ENCODE measurements around the gene ADAM12.

Gene ADAM12

GRCh38 chr10:126092366-126093215 is 295.7 kb downstream of the ADAM12 start (continued):
- TF ChIP-seq CSDC2 (CRISPR knock-in tag; IDR thresholded peaks at IDR 0.05) (no peak), TOX (CRISPR knock-in tag; IDR thresholded peaks at IDR 0.05; ENCODE audit: borderline replicate concordance) (no peak), ZNF8 (CRISPR knock-in tag; IDR thresholded peaks at IDR 0.05) (no peak), POU6F1 (CRISPR knock-in tag; IDR thresholded peaks at IDR 0.05; ENCODE audit: borderline replicate concordance, low read depth) (no peak)

GRCh38 chr10:126090911-126091728 is 297.2 kb downstream of the ADAM12 start:
- no peak for TF ChIP-seq ESRRG (CRISPR knock-in tag; IDR thresholded peaks at IDR 0.05)
- TF ChIP-seq TCF4 (CRISPR knock-in tag; IDR thresholded peaks at IDR 0.05; ENCODE audit: borderline replicate concordance) = no peak
- ATAC-seq = peak; percentile 82

- peak; percentile 40 for ATAC-seq
- no peak for TF ChIP-seq ZC3H10 (CRISPR knock-in tag; IDR thresholded peaks at IDR 0.05)
- TF ChIP-seq OSR1 (CRISPR knock-in tag; IDR thresholded peaks at IDR 0.05) = no peak
- no peak for TF ChIP-seq SNAI2 (CRISPR knock-in tag; IDR thresholded peaks at IDR 0.05)
- TF ChIP-seq ARNTL (CRISPR knock-in tag; IDR thresholded peaks at IDR 0.05; ENCODE audit: borderline replicate concordance, low read depth) = no peak
- TF ChIP-seq CREB5 (CRISPR knock-in tag; IDR thresholded peaks at IDR 0.05; ENCODE audit: low read depth) = no peak
- no peak for TF ChIP-seq CSDC2 (CRISPR knock-in tag; IDR thresholded peaks at IDR 0.05)
- TF ChIP-seq GLIS3 (CRISPR knock-in tag; IDR thresholded peaks at IDR 0.05) = no peak
- no peak for TF ChIP-seq BACH2 (CRISPR knock-in tag; IDR thresholded peaks at IDR 0.05; ENCODE audit: borderline replicate concordance)
- TF ChIP-seq RARB (CRISPR knock-in tag; IDR thresholded peaks at IDR 0.05) = no peak
- TF ChIP-seq TCF4 (CRISPR knock-in tag; IDR thresholded peaks at IDR 0.05; ENCODE audit: borderline replicate concordance) = no peak
- no peak for TF ChIP-seq ZNF8 (CRISPR knock-in tag; IDR thresholded peaks at IDR 0.05)
- TF ChIP-seq TSHZ2 (CRISPR knock-in tag; IDR thresholded peaks at IDR 0.05) = no peak
- TF ChIP-seq ZFP3 (CRISPR knock-in tag; IDR thresholded peaks at IDR 0.05) = no peak
- TF ChIP-seq TOX (CRISPR knock-in tag; IDR thresholded peaks at IDR 0.05; ENCODE audit: borderline replicate concordance) = no peak
Measured at GRCh38 chr10:126090443-126090842, 297.8 kb downstream of the ADAM12 start.

GRCh38 chr10:126087796-126088505 is 300.3 kb downstream of the ADAM12 start:
- ATAC-seq = no peak
- TF ChIP-seq ISL1 (CRISPR knock-in tag; IDR thresholded peaks at IDR 0.05) (no peak), ARNTL (CRISPR knock-in tag; IDR thresholded peaks at IDR 0.05; ENCODE audit: borderline replicate concordance, low read depth) (no peak), GLIS3 (CRISPR knock-in tag; IDR thresholded peaks at IDR 0.05) (no peak), PPARA (CRISPR knock-in tag; IDR thresholded peaks at IDR 0.05; ENCODE audit: borderline replicate concordance) (no peak), BACH2 (CRISPR knock-in tag; IDR thresholded peaks at IDR 0.05; ENCODE audit: borderline replicate concordance) (no peak), ZNF70 (CRISPR knock-in tag; IDR thresholded peaks at IDR 0.05) (no peak), TSHZ2 (CRISPR knock-in tag; IDR thresholded peaks at IDR 0.05) (no peak), ESRRG (CRISPR knock-in tag; IDR thresholded peaks at IDR 0.05) (no peak), ZC3H10 (CRISPR knock-in tag; IDR thresholded peaks at IDR 0.05) (no peak), CSRNP3 (CRISPR knock-in tag; IDR thresholded peaks at IDR 0.05) (no peak), TCF4 (CRISPR knock-in tag; IDR thresholded peaks at IDR 0.05; ENCODE audit: borderline replicate concordance) (no peak), ZFP3 (CRISPR knock-in tag; IDR thresholded peaks at IDR 0.05) (no peak), ZNF565 (CRISPR knock-in tag; conservative IDR thresholded peaks at IDR 0.05; ENCODE audit: low read depth) (no peak)
